Stimulated activated CD8-positive, alpha-beta memory T cell treated with anti-CD3 and anti-CD28 coated beads, Interleukin-15, amount 100 ng/mL, for 24 hours (primary cell): ENCODE measurements around the gene PDE9A.

Experiments
- DNase-seq: peaks from one replicate; pipeline ENCODE4 v3.0.0-alpha.2; 2020; ENCODE audit warnings: low read depth

Gene PDE9A

DNA sequence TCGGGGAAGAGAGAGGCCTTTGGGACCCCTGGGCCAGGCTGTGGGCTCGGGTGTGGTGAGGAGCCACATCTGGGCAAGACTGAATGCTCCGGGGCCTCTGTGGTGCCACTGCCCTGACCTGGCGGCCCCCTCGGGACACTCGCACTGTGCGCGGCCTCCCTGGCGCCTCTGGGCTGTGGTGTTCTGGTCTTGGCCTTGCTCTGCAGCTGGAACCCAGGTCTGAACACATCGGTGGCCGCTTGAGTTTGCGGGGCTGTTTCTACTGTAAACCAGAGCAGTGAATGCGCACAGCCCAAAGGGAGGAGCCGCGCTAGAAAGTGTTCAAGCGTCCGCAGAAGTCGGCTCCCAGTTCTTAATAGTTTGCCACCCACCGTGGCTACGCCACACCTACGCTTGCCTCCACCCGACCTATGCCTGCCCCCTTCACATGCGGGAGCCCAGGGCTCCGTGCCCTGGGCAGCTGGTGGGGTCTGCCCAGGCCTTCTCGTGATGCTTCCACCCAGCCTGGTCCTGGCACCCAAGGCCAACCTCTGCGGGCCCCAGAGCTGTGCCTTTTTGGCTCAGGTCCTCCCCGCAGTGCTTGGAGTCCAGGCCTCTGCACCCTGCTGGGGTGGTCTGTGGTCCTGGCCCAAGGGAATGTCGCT lies 4.4 kb downstream of the PDE9A start:
- no peak for DNase-seq

DNA sequence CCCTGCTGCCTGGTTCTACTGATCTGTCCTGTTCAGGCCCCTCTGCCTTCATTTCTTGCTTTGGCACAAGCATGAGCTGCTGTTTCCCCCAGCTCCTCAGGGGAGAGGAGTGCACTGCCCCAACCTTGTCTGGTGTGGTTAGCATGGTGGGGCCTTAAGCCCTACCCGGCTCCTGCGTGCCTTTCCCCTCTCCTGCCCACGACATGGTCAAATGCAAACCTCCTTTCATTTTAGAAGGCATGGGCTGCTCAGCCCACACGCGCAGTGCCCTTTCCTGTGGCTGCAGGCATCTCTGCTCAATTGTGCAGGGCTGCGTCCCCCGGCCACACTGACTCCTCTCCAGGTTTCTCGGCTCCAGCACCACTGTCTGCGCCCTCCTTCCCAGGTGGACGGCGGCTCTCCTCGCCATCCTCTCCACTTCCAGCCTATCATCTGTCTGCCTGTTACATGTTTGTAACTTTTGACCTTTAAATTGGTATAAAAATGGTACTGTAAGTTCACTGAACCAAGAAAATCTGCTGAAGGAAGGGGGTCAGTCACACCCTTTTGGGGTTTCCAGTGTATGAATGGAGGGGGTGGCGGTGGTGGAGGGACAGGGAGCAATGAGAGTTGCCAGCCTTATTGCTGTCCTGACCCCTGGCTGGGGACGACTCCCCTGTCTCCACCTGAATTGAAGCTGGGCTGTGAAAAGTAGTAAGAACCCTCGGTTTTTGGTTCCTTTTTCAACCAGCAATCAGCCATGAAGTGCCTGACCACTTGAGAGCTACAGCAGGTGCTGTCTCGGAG lies 5.1 kb downstream of the PDE9A start:
- no peak for DNase-seq

DNA sequence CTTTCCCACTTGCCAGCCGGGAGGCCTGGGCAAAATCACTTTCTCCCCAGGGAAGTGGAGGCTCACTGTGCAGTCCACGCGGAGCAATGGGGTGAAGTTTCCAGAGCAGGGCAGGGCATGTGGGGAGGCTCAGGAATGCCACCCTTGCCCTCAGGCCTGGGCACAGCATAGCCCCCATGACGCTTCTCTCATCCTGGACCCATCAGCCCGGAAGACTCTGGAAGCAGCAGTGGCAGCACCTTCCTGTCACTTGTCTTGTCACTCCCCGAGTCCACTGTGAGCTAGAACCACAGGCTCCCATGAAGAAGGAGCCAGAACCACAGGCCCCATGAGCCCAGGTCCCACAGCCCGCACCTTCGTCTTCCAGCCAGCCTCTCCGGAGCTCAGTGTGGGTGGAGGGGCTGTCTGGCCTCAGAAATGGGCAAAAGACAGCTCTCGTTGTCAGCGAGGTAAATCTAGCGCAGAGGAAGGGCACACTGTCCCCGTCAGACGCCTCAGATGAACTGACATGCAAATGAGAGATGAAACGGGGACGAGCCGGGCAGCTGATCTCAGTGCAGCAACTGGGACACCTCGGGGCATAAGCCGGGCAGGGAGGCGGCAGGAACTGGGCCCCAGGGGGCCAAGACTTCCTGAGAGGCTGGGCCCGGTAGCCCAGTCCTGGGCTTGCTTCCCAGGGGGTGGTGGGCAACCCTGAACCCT lies 6.1 kb downstream of the PDE9A start:
- no peak for DNase-seq

DNA sequence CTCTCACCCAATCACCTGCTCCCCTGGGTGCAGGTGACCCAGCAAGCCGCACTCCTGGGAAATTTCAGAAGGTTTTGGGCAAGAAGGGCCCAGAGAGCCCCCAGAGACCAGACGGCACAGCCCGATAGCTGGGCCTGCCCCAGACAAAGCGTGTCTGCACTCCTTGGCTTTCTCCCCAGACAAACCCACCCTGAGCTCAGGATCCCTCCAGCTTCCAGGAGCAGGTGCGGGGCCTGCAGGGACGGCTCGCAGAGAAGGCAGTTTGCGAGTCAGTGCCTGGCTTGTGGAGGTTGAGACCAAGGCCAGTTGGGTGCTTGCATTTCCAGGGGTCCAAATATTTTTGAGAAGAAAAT lies 6.7 kb downstream of the PDE9A start:
- DNase-seq, result no peak

DNA sequence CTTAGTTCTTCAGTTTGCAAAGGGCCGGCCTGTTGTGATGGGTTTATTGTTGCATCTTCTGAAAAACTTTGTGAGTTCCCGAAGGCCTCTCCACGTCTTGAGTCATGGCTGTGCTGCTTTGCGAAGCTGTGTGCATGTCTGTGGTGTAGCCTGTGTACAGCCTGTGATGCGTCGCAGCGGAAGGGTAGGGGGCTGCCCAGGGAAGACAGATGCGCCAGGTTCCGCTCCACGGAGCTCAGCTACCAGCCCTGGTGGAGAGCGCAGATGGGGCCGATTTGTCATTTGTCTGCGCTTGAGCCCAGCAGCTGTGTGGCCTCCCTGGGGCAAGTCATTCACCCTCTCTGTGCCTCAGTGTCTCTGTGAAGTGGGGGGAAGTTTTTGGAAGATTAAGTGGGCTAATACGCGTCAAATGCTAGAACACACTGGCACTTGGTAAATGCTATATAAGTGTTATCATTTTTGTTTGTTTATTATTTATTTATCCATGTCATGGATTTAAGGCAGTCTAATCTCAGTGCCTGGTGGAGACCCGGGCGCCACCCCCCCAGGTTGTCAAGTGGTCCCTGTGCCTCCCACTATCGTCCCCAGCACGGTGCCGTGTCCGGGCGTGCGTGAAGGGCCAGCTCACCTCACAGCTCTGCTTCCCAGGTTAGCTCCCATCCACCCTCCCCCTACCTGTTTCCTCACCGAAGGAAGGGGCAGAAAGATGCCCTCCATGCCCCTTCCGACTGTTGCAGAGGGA lies 8.4 kb downstream of the PDE9A start:
- no peak for DNase-seq

DNA sequence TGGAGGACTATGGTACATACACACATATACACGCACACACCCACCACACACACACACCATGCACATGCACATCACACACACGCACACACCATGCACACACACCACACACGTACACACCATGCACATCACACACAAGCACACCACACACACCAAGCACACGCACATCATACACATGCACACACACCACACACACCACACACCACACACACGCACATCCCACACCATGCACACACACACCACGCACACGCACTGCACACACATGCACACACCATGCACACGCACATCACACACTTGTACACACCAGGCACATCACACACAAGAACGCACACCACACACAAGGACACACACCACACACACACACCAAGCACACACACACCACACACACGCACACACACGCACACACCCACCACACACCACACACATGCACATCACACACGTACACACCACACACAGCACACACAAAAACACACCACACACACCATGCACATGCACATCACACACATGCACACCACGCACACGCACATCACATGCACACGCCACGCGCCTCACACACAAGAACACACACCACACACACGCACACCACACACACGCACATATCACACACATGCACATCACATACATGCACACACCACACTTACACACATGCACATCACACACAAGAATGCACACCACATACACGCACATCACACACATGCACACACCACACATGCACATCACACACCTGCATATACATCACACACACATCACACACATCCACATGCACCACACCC lies 9.2 kb downstream of the PDE9A start:
- no peak for DNase-seq

DNA sequence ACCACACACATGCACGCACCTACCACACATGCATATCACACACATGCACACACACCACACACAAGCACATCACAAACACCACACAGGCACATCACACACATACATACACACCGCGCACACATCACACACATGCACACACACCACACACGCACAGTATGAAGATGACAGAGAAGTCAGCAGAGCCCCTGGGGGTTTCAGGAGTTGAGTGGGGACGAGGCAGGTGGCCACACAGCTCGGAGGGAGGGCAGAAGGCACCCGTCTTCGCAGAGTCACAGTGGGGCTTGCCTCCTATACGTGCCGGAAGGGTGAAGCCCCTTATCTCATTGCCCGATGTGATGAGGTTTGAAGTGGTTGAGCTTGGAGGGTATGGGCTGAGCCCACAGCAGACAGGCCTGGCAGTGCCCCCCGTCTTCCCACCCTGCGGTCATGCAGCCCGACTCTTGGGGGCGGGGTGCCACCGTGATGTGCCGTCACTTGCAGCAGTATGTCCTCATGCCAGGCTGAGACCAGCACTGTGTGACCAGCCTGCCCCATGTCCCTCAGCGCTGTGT lies 9.9 kb downstream of the PDE9A start:
- DNase-seq, result no peak

DNA sequence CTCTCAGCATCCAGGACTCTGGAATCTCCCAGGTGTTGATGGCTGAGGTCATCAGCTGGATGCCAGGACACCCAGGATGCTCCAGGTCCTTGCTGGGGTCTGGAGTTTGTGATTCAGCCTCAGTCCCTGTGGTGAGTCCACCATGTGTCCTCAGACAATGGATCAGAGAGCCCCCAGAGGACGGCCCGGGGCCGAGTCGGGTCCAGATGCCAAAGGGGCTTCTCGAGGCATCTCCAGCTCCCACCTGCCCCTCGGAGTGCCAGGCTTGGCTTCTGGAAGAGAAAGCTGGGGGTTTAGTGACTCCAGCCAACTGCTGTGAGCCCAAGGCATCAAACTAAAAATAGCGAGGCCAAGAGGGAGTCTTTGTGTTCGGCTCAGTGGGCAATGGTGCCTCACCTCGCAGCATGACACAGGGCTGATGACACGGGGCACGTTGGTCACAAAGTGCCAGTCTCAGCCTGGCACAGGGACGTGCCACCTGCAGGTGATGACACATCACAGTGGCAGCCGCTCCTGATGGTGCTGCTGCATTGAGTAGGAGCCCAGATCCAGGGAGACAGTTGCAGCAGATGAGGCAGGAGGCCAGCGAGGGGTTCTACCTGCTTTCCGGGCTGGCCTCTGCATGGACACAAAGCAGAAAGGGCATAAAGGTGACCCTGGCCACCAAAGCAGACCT lies 10.6 kb downstream of the PDE9A start:
- DNase-seq, result no peak

DNA sequence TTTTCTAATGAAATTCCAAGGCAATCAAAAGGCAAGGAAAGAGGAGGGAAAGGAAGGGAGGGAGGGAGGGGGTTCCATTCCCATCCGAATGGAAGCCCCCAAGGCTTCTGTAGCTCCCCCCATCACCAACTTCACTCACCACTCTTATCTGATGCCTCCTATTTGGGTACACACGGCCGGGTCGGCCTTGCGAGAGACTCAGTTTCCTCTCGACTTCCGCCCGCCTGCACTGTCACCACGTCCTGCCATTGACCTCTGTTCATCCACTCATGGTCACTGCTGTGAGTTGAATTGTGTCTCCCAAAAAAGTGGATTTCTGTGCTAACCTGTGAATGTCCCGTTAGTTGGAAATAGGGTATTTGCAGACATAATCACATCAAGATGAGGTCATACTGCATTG lies 11.2 kb downstream of the PDE9A start:
- DNase-seq, result no peak

DNA sequence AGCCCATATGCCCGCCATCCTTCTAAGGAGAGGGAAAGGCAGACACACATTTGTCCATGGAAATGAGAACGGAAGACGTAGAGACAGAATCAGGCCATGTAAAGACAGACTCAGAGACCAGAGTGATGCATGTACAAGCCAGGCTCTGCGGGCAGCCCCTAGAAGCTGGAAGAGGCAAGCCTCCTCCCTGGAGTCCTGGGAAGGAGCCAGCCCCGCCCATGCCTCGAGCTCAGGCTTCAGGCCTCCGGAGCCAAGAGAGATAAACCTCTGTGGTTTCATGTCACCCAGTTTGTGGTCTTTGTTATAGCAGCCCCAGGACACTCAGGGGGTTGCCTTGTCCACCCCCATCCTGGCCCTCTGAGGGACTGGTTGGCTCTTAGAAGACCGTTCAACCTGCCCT lies 11.6 kb downstream of the PDE9A start:
- no peak for DNase-seq

DNA sequence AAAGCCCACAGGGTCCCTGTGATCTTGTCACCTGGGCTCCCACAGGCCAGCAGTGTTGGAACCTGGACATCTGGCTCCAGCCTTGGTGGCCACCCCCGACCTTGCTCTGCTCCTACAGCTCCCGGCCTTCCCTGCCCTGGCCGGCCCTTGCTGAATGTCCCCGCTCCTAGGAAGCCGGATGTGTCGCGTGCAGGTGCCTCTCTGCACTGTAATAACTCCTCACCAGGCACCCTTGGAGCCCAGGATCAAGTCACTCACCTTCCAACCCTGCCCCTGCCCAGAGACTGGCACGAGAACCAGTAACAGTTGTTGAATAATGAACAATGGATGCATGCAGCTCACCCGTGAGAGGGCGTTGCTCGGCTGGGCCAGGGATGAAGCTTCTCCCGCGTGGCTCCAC lies 12.1 kb downstream of the PDE9A start:
- no peak for DNase-seq

DNA sequence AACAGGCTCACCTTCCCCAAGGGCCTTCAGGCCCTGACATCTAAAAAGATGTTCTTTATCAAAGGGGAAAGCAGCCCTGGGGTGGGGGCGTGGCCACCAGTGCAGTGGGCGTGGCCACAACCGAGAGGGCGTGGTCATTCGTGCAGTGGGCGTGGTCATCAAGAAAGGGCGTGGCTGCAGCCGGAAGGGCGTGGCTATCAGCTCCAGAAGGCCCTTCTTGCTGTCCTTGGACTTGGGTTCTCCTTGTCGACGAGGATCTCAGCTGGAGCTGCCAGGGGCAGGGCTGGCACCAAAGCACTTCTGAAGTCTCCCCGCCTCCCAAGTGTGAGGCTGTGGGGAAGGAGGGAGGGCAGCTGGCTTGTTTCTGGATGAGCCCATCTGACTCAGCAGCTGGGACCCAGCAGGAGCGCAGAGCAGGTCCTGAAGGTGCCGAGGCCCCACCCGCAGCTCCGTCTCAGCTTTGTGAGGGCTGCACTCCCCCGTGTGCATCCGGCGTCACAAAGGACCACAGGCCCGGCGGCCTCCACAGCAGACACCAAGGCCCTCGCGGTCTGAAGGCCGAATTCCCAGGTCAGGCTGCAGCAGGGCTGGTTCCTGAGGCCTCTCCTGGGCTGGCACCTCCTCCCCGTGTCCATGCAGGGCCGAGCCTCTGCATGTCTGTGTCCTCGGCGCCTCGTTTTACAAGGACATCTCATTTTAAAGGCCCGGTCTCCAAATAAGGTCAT lies 12.8 kb downstream of the PDE9A start:
- peak; percentile 15 for DNase-seq

DNA sequence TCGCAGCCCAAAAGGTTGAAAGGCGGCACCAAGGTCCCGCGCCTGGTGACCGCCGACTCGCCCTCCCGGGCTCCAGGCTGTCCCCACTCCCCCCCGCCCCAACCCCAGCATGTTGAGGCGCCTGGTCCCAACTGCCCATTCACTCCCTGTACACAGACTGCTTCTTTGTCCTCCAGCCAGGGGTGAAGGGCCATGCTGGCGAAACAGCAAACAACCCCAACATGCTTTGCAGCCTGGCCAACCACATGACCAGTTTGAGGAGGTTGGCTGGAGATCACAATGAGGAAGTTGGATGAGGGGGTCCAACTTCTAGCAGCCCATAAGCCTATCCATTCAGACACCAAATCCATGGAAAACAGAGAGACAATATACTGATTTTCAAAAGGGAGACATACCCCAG lies 13.5 kb downstream of the PDE9A start:
- no peak for DNase-seq

DNA sequence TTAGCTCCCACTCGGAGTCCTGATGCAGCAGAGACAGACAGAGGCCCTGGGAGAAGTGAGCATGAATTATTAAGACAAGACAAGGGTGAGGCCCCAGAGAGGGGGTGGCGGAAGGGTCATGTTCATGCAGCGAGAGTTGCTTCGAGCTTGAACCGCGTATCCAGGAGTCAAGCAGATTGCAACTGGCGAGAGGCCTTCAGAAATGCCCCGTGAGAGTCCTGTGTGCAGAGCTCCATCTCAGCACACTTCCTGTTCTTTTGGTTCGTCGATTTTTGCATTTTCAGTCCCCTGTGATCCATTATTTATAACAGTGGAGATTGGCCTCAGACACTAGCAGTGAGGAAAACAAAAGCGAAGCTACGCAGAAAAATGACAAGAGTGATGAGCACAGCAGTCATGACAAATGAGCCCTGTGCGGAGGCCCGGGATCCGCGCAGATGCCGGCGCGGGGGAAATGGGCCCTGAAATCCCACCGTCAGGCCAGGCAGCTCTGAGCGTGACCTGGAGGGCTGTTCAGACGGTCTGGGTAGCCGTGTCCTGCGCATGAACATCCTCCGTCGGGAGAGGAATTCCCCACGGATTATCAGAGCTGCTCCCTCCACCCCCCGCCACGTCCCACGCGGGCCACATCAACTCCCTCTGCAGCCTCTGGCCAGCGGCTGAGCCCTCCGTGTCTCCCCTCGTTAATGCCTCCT lies 15.0 kb downstream of the PDE9A start:
- DNase-seq, result no peak

DNA sequence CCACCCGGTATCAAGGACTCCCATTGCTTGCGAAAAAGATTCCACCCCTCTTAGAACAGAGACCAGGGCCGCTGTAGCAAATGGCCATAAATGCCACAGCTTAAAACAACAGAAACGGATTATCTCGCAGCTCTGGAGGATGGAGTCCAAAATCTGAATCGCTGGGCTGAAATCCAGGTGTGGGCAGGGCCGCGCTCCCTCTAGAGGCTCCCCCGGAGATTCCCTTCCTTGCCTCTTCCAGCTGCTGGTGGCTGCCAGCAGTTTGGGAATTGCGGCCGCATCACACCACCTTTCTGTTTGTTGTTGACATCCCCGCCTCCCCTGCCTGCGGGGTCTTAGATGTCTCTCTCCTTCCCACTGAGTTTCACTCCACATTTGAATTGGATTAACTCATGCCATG lies 15.6 kb downstream of the PDE9A start:
- DNase-seq, result no peak

DNA sequence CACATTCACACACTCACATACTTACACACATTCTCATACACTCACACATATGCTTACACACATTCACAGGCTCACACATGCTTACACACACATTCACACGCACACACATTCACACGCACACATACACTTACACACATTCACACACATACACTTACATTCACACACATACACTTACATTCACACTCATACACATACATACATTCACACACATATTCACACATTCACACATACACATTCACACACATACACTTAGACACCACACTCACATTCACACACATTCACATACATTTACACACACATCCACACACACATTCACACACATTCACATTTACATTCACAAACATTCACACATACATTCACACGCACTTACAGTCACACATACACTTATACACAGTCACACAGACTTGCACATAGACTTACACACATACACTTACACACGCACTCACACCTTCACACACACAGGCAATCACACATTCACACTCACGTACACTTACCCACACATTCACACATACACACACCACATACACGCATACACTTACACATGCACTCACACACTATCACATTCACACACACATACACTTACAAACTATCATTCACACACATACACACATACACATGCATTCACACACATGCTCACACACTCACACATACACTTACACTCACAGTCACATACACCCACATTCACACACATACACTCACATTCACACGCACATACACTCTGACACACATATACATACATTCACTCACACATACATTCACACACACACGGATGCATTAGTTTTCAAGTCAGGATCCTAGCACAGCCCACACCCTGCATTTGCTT lies 16.8 kb downstream of the PDE9A start:
- no peak for DNase-seq

DNA sequence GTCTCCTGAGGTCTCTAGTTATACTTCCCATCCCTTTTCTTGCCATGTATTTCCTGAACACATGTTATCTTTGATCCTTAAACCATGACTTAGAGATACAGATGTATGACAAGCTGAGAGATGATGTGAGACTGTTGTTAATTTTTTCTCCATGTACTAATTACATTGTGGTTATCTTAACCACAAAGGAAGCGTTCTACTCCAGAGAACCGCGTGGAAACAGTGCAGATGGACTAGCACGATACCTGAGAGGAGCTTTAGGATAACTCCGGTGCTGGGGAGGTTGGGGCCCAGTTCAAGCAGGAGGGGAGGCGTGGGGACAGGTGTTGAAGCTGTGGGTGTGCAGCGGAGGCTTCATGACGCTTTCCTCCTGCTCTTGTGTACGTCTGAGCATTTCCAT lies 17.5 kb downstream of the PDE9A start:
- DNase-seq, result no peak

DNA sequence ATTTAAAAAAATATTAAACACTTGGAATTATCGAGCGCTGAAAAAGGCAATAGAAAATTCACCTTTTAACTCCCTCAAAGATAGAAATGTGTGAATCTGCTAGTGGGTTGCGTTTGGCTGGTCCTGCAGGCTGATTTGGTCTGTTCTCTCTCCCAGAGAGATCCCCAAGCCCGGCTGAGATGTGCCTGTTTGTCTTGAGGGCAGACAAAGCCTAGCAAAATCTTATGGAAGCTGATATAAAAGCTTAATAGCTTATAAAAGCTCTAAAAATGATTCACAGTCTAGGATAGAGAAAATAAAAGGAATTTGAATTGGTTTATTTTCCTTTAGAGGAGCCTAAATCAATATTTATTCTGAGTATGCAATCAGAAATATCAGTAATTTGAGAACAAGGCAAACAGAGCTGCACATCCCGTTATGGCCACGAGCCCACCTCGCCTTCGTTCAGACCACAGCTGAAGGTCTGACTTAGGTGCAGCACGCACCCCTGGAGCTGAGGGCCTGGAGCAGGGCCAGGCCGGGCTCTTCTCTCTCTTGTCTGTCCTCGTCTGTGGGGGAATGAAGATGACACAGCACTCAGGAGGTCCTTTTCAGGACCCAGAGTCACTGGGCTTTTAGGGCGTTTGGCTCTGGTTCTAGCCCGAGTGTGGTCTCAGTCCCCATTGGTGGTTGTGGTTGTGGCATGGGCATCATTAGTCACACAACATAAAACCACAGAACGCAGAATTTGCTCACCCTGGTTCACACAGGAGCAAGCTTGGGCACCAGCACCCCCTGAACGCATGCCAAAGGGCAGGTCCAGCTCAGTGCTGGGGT lies 18.6 kb downstream of the PDE9A start:
- no peak for DNase-seq
